HepG2 (cell line): ENCODE measurements around the gene PRSS50. TPM values are rescaled to one million over a fixed set of nuclear protein-coding genes. Genes with fewer than 3 reads are reported as not detected.

ENCODE experiments used
- ATAC-seq: fragments of 200-7000 bp; cut with Tn5 transposase; 3 replicates; pipeline ENCODE4 v1.9.1; 2020; ENCODE audit warnings: mild to moderate bottlenecking, moderate library complexity
- BruUV-seq: library from RNA; stranded (reverse); fragments of 400-500 nt; replicated peaks from 2 replicates; lab custom pipeline; 2021; lab: Mats Ljungman, UMichigan
- CTCF ChIA-PET: fragments of 300-600 bp; formaldehyde crosslinking; extraction: SDS; loops from one replicate; lab custom pipeline; 2021; ENCODE audit warnings: low total read pairs, inconsistent platforms, low intra/inter-chr PET ratio; lab: Yijun Ruan, JAX
- POLR2A ChIA-PET: fragments of 350-600 bp; sonication (Branson Sonifier 250); formaldehyde crosslinking; loops from one replicate; lab custom pipeline; 2020; ENCODE audit warnings: antibody characterized with exemption, inconsistent platforms; lab: Yijun Ruan, JAX
- DNase-seq: peaks from one replicate; pipeline ENCODE4 v3.0.0-alpha.2; 2015; ENCODE audit warnings: low spot score
- FAIRE-seq: peaks from 3 replicates; lab custom pipeline; 2011; peaks lifted over from hg19 to GRCh38; lab: Jason Lieb, UNC
- H2AFZ ChIP-seq: one replicate; pipeline ENCODE4 v1.6.1; 2011; ENCODE audit warnings: low read length, inconsistent platforms
- H3K27ac ChIP-seq: fragments of 300-600 bp; 3 replicates; pipeline ENCODE4 v1.8.0; 2011; ENCODE audit warnings: mixed run types, mild to moderate bottlenecking, mixed read lengths, low read length, inconsistent platforms; ENCODE audit not compliant: insufficient read depth; ENCODE audit errors: extremely low read length
- H3K27me3 ChIP-seq, 2 experiments: fragments of 200-600 bp in 1 of 2; 2 replicates in 1 of 2; 3 replicates in 1 of 2; pipeline versions ENCODE4 v1.6.0 to v1.8.0; 2011; ENCODE audit warnings: low read length in 2 of 2, mild to moderate bottlenecking in 2 of 2, moderate library complexity in 2 of 2, inconsistent platforms in 1 of 2; ENCODE audit not compliant: insufficient read depth in 2 of 2, control insufficient read depth in 1 of 2
- H3K36me3 ChIP-seq, 2 experiments: fragments of 200-600 bp in 1 of 2; replicated peaks in 1 of 2; 2 replicates in 1 of 2; 3 replicates in 1 of 2; pipeline versions ENCODE4 v1.5.1 to v1.8.0; 2011; ENCODE audit warnings: low read length in 2 of 2, inconsistent platforms in 1 of 2; ENCODE audit not compliant: insufficient read depth in 2 of 2, control insufficient read depth in 1 of 2
- H3K4me1 ChIP-seq: 2 replicates; pipeline ENCODE4 v1.5.1; 2012; ENCODE audit warnings: low read length, inconsistent platforms; ENCODE audit not compliant: insufficient read depth
- H3K4me2 ChIP-seq: 2 replicates; pipeline ENCODE4 v1.6.0; 2011; ENCODE audit warnings: low read depth, low read length, inconsistent platforms
- H3K4me3 ChIP-seq, 3 experiments: fragments of 200-600 bp in 1 of 3; sonication (generic), shearing (Covaris generic) in 1 of 3; replicated peaks in 1 of 3; 2 replicates each; pipeline ENCODE4 v1.5.1; 2011 to 2016; ENCODE audit warnings: low read length in 3 of 3, inconsistent platforms in 2 of 3, low read depth in 2 of 3, mild to moderate bottlenecking in 2 of 3, control low read depth in 1 of 3, mixed read lengths in 1 of 3; ENCODE audit not compliant: insufficient read depth in 1 of 3
- H3K79me2 ChIP-seq: one replicate; pipeline ENCODE4 v1.6.1; 2011; ENCODE audit warnings: low read length, inconsistent platforms; ENCODE audit not compliant: insufficient read depth
- H3K9ac ChIP-seq: 2 replicates; pipeline ENCODE4 v1.6.0; 2011; ENCODE audit warnings: mild to moderate bottlenecking, low read depth, low read length, inconsistent platforms; ENCODE audit not compliant: insufficient read depth
- H3K9me3 ChIP-seq: 2 replicates; pipeline ENCODE4 v1.5.1; 2012; ENCODE audit warnings: mild to moderate bottlenecking, low read length
- H4K20me1 ChIP-seq: 2 replicates; pipeline ENCODE4 v1.6.0; 2011; ENCODE audit warnings: inconsistent platforms, mild to moderate bottlenecking, low read length, moderate library complexity; ENCODE audit not compliant: insufficient read depth
- AGO1 ChIP-seq: fragments of 200-400 bp; formaldehyde crosslinking; IDR thresholded peaks from 2 replicates; pipeline ENCODE4 v1.6.1; 2017; ENCODE audit warnings: mild to moderate bottlenecking, low read depth, low read length, moderate library complexity; ENCODE audit not compliant: poor library complexity, severe bottlenecking
- AHR ChIP-seq: IDR thresholded peaks from 2 replicates; pipeline ENCODE4 v1.6.1; 2018; ENCODE audit warnings: missing genetic modification reagents, missing compliant biosample characterization
- CHCHD3 ChIP-seq: sonication (generic); formaldehyde crosslinking; IDR thresholded peaks from 2 replicates; pipeline ENCODE4 v1.8.0; 2022; ENCODE audit warnings: mild to moderate bottlenecking, missing genetic modification reagents, moderate library complexity
- MAZ ChIP-seq, 2 experiments: sonication (generic) in 1 of 2; formaldehyde crosslinking in 1 of 2; IDR thresholded peaks; 2 replicates each; pipeline versions ENCODE4 v1.5.0 to v1.6.1; 2012 to 2020; ENCODE audit warnings: low read depth in 2 of 2, mild to moderate bottlenecking in 2 of 2, borderline replicate concordance in 1 of 2, improper control_type of control experiment in 1 of 2, low read length in 1 of 2, missing genetic modification reagents in 1 of 2, moderate library complexity in 1 of 2
- MED8 ChIP-seq: sonication (generic); formaldehyde crosslinking; IDR thresholded peaks from 2 replicates; pipeline ENCODE4 v1.8.1; 2023; ENCODE audit warnings: mild to moderate bottlenecking, missing genetic modification reagents; ENCODE audit not compliant: insufficient replicate concordance
- TBP ChIP-seq: sonication (generic); formaldehyde crosslinking; IDR thresholded peaks from 2 replicates; pipeline ENCODE4 v1.5.0; 2020; ENCODE audit warnings: missing genetic modification reagents
- ZBTB8A ChIP-seq: sonication (generic); formaldehyde crosslinking; IDR thresholded peaks from 2 replicates; pipeline ENCODE4 v1.4.0; 2020; ENCODE audit warnings: mild to moderate bottlenecking, low read depth, missing genetic modification reagents, borderline replicate concordance
- ZNF224 ChIP-seq: sonication (generic); formaldehyde crosslinking; IDR thresholded peaks from 2 replicates; pipeline ENCODE4 v1.5.0; 2020; ENCODE audit warnings: mild to moderate bottlenecking, missing genetic modification reagents
- WGBS: methylation state at CpG from one replicate; pipeline ENCODE4 v1.1.6; 2017; ENCODE audit warnings: low lambda C conversion rate; 5-methylcytosine and 5-hydroxymethylcytosine counted together
- in situ Hi-C: cut with HindIII; loops from 2 replicates; pipeline ENCODE4 v1.10.0; 2017; ENCODE audit warnings: low pct_unique_long_range_greater_than_20kb; ENCODE audit not compliant: extremely low pct_ligation_motif_present
- intact Hi-C: fragments of 100-400 bp; cut with micrococcal nuclease; formaldehyde crosslinking; loops from one replicate; pipeline ENCODE4 v1.10.0; 2022; ENCODE audit not compliant: unreplicated experiment
- polyA plus RNA-seq, 8 experiments: library from polyadenylated mRNA; depleted of rRNA in 3 of 8; stranded (reverse) in 7 of 8; unstranded in 1 of 8; fragments of >200 nt; fragmentation: Illumina TruSeq in 4 of 8; extraction: Trizol in 4 of 8; gene quantifications; 2 replicates each; pipeline versions ENCODE4 v1.2.1 to v1.2.3, GENCODE V29; 2011 to 2016; ENCODE audit warnings: low read depth in 4 of 8, missing spikeins in 1 of 8, mixed read lengths in 1 of 8; ENCODE audit not compliant: insufficient read depth in 1 of 8
- total RNA-seq, 5 experiments: library from RNA; depleted of rRNA; stranded (reverse); fragments of >200 nt; fragmentation: Illumina TruSeq; extraction: Trizol; gene quantifications; 2 replicates each; pipeline ENCODE4 v1.2.3, GENCODE V29; 2016; ENCODE audit warnings: low read depth in 1 of 5
- TF ChIP-seq, protein P1 (sequence below): sonication (generic); formaldehyde crosslinking; IDR thresholded peaks from 2 replicates; pipeline ENCODE4 v1.5.0; 2020; ENCODE audit warnings: mild to moderate bottlenecking, missing genetic modification reagents, borderline replicate concordance
- TF ChIP-seq, protein P2 (sequence below): sonication (generic); formaldehyde crosslinking; IDR thresholded peaks from 2 replicates; pipeline ENCODE4 v1.5.1; 2020; ENCODE audit warnings: mild to moderate bottlenecking, missing genetic modification reagents
- TF ChIP-seq, protein P3 (sequence below): sonication (generic); formaldehyde crosslinking; IDR thresholded peaks from 2 replicates; pipeline ENCODE4 v1.4.0; 2020; ENCODE audit warnings: mild to moderate bottlenecking, missing genetic modification reagents

Gene PRSS50
- total and polyA plus RNA-seq, 2 of the 13 experiments (the other 11 are each of a cell fraction or from before 2014, with no cell fraction given), result not detected

DNA sequence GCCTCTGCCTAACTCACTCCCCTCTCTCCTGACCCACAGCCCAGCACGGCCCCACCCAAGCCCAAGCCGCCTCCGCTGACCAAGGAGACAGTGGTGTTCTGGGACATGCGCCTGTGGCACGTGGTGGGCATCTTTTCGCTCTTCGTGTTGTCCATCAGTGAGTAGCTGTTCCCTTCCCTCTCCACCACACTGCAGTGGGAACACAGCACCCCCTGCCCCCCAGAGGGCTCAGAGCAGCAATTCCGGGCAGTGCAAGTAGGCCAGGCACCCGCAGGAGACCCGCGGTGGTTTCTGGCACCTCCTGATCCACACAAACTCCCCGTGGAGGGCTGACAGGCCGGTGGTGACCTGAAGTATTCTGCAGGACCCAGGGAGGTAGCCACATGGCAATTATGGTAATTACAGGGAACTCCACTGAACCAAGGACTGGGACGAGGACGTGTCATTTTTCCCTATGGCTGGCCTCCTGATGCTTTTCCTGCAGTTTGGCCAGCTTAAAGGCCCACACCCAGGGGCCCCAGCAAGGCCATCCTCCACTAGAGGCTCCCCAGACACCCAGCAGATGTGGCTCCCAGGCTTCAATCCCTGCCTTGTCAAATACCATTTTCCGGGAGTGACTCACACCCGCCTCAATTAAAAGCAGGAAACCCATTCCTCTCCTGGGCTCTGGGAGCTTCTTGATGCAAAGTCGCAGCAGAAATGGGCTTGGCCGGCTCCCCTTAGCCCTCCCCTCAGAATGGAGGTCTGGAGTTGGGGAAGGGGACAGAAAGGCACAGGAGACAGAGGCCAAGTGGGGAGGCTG lies 11.7 kb downstream of the PRSS50 start:
- peaks cover 1% of the 10 kb centered on the region; the same call in 1 of the 2 replicates for H3K4me1 ChIP-seq
- H3K79me2 ChIP-seq, result no peaks in the 10 kb centered on the region
- H3K4me2 ChIP-seq, result no peak overlapping the region
- ChIA-PET CTCF (interaction anchor here (0.8 to 2.2 kb wide), 6 partner anchors 187 to 618 kb away, joined by 3 to 39 read pairs (median 4); no protein-coding TSS in a partner anchor), POLR2A (no interaction called here)
- no peak overlapping the region for H3K4me3 ChIP-seq
- peaks cover 1 to 15% of the 10 kb centered on the region in 2 experiments; a peak in 3 of 5 replicates for H3K27me3 ChIP-seq
- H3K9me3 ChIP-seq, result no peaks in the 10 kb centered on the region
- no TSS peak for BruUV-seq
- TF ChIP-seq AHR (CRISPR knock-in tag), result no peak
- TF ChIP-seq ZBTB8A, result no peak
- TF ChIP-seq AGO1, result no peak
- TF ChIP-seq, protein P1, sequence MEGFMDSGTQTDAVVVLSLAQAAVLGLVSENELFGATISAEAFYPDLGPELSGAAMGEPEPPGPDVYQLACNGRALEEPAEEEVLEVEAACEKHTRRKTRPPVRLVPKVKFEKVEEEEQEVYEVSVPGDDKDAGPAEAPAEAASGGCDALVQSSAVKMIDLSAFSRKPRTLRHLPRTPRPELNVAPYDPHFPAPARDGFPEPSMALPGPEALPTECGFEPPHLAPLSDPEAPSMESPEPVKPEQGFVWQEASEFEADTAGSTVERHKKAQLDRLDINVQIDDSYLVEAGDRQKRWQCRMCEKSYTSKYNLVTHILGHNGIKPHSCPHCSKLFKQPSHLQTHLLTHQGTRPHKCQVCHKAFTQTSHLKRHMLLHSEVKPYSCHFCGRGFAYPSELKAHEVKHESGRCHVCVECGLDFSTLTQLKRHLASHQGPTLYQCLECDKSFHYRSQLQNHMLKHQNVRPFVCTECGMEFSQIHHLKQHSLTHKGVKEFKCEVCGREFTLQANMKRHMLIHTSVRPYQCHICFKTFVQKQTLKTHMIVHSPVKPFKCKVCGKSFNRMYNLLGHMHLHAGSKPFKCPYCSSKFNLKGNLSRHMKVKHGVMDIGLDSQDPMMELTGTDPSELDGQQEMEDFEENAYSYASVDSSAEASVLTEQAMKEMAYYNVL, result no peak
- TF ChIP-seq MED8 (CRISPR knock-in tag), result no peak
- no peak for TF ChIP-seq CHCHD3 (CRISPR knock-in tag)
- no peak for TF ChIP-seq MAZ (IDR thresholded peaks at IDR 0.05; ENCODE audit: borderline replicate concordance, low read depth, low read length)
- no peak for TF ChIP-seq MAZ (CRISPR knock-in tag; IDR thresholded peaks at IDR 0.05; ENCODE audit: low read depth)
- no peak for TF ChIP-seq ZNF224
- TF ChIP-seq TBP, result no peak
- TF ChIP-seq, protein P2, sequence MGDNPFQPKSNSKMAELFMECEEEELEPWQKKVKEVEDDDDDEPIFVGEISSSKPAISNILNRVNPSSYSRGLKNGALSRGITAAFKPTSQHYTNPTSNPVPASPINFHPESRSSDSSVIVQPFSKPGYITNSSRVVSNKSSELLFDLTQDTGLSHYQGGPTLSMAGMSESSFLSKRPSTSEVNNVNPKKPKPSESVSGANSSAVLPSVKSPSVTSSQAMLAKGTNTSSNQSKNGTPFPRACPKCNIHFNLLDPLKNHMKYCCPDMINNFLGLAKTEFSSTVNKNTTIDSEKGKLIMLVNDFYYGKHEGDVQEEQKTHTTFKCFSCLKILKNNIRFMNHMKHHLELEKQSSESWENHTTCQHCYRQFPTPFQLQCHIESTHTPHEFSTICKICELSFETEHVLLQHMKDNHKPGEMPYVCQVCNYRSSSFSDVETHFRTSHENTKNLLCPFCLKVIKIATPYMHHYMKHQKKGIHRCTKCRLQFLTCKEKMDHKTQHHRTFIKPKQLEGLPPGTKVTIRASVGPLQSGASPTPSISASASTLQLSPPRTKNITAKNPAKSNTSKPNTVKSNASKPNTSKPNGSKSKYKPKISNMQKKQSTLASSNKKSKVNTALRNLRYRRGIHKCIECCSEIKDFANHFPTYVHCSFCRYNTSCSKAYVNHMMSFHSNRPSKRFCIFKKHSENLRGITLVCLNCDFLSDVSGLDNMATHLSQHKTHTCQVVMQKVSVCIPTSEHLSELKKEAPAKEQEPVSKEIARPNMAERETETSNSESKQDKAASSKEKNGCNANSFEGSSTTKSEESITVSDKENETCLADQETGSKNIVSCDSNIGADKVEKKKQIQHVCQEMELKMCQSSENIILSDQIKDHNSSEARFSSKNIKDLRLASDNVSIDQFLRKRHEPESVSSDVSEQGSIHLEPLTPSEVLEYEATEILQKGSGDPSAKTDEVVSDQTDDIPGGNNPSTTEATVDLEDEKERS (CRISPR knock-in tag), result no peak
- TF ChIP-seq, protein P3, sequence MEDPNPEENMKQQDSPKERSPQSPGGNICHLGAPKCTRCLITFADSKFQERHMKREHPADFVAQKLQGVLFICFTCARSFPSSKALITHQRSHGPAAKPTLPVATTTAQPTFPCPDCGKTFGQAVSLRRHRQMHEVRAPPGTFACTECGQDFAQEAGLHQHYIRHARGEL (CRISPR knock-in tag), result no peak
- TF ChIP-seq, all 625 proteins: peak for 0
- 42% methylated on average over 11 of the region's 19 CpGs for WGBS
- intact Hi-C loops, result loop anchor here (1.0 kb wide), 2 partner anchors 189 to 203 kb away; no protein-coding TSS in a partner anchor
- Histone ChIP-seq H3K9ac (no peak overlapping the region), H4K20me1 (no peaks in the 10 kb centered on the region), H3K27ac (no peak overlapping the region), H3K36me3 (no peaks in the 10 kb centered on the region), H2AFZ (no peak overlapping the region)
- FAIRE-seq (no peak), DNase-seq (no peak), ATAC-seq (no peak)
- in situ Hi-C loops, result no loop called here
